ENCODE results near the gene OR2T29.
"Not testable (repeated sequence)": the region's sequence is repeated elsewhere in the genome, so short reads cannot be mapped to it uniquely, and the experiment has no call there.

The OR2T29 gene

DNA sequence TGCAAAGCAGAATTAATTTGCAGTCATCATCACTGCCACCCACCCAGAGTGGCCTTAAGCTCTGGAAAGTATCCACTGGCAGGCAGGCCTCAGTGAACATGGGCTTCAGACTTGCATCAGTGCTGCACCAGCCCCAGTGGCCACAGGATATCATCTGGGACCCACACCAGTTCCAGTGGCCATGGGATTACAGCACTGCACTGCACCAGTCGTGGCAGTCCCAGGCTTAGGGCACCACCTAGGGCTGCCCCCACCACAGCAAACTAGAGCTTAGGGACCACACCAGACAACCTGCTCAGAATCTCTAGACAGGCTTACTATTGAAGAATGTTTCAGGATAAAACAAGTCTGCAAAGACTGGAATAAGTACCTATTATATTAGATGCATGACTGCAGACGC lies 15.2 kb downstream of the OR2T29 start:
- POLR2A ChIA-PET; DNase-seq (ENCODE audit: extremely low spot score); CTCF ChIA-PET: not testable (repeated sequence)

DNA sequence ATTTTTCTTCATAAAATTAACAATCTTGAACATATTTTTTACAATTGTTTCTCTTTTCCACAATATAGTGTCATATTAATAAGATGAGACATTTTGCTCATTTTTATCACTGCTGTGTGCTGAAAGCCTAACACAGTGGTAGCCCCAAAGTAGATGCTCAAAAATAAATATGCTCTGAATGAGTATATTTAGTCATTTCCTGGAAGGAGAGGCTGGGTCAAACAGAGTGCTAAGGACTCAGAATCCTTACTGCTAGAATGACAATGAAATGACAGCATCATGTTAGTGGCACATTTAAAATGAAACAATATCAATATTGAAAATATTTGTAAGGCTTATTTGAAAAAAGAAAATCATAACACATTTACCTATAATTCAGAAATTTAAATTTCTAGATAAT lies 25.1 kb downstream of the OR2T29 start:
- DNase-seq (ENCODE audit: extremely low spot score); POLR2A ChIA-PET; CTCF ChIA-PET: not testable (repeated sequence)

DNA sequence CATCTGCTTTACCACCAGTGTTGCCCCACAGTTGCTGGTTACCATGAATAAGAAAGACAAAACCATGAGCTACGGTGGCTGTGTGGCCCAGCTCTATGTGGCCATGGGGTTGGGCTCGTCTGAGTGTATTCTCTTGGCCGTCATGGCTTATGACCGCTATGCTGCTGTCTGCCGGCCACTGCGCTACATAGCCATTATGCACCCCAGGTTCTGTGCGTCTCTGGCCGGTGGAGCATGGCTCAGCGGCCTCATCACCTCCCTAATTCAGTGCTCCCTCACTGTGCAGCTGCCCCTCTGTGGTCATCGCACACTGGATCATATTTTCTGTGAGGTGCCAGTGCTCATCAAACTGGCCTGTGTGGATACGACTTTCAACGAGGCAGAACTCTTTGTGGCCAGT lies 40.7 kb downstream of the OR2T29 start:
- POLR2A ChIA-PET = no interaction called here
- no peak for DNase-seq (ENCODE audit: extremely low spot score)
- TF ChIP-seq, protein P1, sequence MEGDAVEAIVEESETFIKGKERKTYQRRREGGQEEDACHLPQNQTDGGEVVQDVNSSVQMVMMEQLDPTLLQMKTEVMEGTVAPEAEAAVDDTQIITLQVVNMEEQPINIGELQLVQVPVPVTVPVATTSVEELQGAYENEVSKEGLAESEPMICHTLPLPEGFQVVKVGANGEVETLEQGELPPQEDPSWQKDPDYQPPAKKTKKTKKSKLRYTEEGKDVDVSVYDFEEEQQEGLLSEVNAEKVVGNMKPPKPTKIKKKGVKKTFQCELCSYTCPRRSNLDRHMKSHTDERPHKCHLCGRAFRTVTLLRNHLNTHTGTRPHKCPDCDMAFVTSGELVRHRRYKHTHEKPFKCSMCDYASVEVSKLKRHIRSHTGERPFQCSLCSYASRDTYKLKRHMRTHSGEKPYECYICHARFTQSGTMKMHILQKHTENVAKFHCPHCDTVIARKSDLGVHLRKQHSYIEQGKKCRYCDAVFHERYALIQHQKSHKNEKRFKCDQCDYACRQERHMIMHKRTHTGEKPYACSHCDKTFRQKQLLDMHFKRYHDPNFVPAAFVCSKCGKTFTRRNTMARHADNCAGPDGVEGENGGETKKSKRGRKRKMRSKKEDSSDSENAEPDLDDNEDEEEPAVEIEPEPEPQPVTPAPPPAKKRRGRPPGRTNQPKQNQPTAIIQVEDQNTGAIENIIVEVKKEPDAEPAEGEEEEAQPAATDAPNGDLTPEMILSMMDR (IDR thresholded peaks at IDR 0.05; ENCODE audit: control extremely low read depth, extremely low read depth, low read depth, missing control alignments) = no peak
- CTCF ChIA-PET = no interaction called here

DNA sequence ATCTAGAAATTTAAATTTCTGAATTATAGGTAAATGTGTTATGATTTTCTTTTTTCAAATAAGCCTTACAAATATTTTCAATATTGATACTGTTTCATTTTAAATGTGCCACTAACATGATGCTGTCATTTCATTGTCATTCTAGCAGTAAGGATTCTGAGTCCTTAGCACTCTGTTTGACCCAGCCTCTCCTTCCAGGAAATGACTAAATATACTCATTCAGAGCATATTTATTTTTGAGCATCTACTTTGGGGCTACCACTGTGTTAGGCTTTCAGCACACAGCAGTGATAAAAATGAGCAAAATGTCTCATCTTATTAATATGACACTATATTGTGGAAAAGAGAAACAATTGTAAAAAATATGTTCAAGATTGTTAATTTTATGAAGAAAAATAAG lies 52.4 kb downstream of the OR2T29 start:
- CTCF ChIA-PET; DNase-seq (ENCODE audit: extremely low spot score); POLR2A ChIA-PET: not testable (repeated sequence)

DNA sequence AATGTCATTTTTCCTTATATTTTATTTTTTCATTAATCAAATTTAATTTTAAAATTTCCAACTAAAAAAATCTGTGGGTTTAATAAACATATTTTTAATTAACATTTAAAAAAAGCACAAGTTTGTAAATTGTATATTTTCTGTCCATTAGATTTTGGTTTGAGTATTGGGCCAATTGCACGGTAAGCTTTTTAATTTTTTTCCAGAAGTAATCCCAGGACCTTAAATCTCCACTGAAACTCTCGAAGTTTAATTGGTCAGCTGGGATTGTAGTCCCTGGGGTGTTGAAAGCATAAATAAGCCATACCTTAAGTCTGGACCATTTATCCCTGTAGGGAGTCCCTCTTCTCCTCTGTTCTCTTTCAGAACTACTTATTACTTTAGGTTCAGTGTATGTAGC lies 54.8 kb downstream of the OR2T29 start, which contains the start of gene OR2G6:
TSS of gene OR2G6 (plus strand) at position 301 of the 400 bp plus-strand sequence. CDS start 13,574 bp downstream, outside the sequence.
- DNase-seq (ENCODE audit: extremely low spot score); CTCF ChIA-PET; POLR2A ChIA-PET: not testable (repeated sequence)
